Skin epidermis (tissue), 12 donors: ENCODE measurements around the gene USF2.

Experiments used
- H3K27ac ChIP-seq, 21 experiments: fragments of 200-600 bp; sonication (generic) in 11 of 21; one replicate each; pipeline ENCODE4 v1.5.0; 2020; ENCODE audit warnings: mild to moderate bottlenecking in 3 of 21, inconsistent platforms in 2 of 21, moderate library complexity in 2 of 21
- H3K4me3 ChIP-seq, 7 experiments: fragments of 200-600 bp; sonication (generic) in 2 of 7; one replicate each; pipeline ENCODE4 v1.5.0; 2020; ENCODE audit warnings: inconsistent platforms in 2 of 7, mild to moderate bottlenecking in 2 of 7, moderate library complexity in 1 of 7

The USF2 gene

DNA sequence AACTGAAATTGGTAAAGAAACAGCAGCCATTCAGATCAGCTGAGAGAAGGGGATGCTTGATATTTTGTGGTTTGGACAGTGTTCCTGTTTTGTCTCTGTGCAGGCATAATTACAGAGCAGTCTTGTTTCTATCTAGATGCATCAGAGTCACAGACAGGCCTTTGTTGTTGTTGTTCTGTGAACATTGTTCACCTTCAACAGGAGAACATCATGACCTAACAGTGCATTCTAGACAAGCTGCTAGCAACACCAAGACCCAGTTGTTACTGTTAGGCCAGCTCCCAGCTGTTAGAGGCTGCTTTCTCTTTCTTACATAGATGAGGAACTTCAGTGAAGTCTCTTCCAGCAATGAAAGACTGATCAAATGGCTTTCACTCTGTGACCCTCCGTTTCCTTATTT, 28.4 kb upstream of the USF2 start:
- H3K4me3 ChIP-seq = no peak overlapping the region
- peak overlapping the region in 10 of 21 experiments; percentile 5 to 86 (median 55) for H3K27ac ChIP-seq

DNA sequence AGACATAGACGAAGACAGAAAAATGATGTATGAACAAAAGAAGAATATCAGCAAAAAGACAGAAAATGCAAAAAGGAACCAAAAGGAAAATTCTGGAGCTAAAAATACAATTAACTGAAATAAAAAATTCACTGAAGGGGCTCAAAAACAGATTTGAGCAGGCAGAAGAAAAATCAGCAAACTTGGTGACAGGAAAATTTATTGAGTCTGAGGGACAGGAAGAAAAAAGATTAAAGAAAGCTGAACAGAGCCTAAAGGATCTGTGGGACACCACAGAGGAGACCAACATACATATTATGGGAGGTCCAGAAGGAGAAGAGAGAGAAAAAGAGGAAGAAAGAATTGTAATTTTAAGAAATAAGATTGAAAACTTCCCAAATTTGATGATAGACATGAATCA, 27.3 kb upstream of the USF2 start:
- H3K4me3 ChIP-seq = no peak overlapping the region
- peak overlapping the region in 3 of 21 experiments; percentile 65 to 84 (median 79) for H3K27ac ChIP-seq

GRCh38 chr19:35246466-35247092, 22.2 kb upstream of the USF2 start:
- H3K4me3 ChIP-seq = no peak overlapping the region
- no peak overlapping the region for H3K27ac ChIP-seq

- Histone ChIP-seq H3K4me3 (peak overlapping the region; percentile 43 to 87 (median 71)), H3K27ac (peak overlapping the region; percentile 77 to 97 (median 90))
Observed at GRCh38 chr19:35247526-35248309, 21.0 kb upstream of the USF2 start.

DNA sequence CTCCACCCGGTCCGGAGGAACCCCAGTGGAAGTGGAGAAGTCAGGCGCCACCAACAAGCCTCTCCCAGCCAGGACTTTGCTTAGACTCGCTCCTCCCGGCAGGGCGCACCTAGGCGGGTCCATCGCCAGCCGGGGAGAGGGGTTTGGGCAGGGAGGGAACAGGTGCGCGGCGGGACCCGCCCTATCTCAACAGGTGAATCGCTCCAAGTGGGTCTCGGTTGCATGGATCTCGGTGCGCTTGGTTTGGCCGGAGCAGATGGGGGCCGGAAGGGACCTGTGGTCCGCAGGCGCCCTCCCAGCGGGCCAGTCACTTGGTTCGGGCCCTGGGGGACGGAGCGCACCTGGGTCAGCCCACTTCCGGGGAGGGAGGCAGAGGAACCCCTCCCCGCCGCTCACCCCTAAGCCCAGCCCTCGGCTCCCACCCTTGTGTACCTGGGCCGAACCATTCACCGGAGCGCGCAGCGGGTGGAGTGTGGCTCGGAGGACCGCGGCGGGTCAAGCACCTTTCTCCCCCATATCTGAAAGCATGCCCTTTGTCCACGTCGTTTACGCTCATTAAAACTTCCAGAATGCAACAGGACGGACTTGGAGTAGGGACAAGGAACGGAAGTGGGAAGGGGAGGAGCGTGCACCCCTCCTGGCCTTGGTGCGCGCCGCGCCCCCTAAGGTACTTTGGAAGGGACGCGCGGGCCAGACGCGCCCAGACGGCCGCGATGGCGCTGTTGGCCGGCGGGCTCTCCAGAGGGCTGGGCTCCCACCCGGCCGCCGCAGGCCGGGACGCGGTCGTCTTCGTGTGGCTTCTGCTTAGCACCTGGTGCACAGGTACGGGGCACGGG, 20.2 kb upstream of the USF2 start, which contains the start of gene LSR:
LSR (plus strand) TSS at position 693 of the 836 bp plus-strand sequence; CDS start at position 714, 21 bp downstream.
- peak within 1 kb of the TSS; percentile 77 to 97 (median 90) for H3K27ac ChIP-seq
- H3K4me3 ChIP-seq = peak within 1 kb of the TSS; percentile 43 to 87 (median 71)

- peak overlapping the region; percentile 43 to 87 (median 71) for H3K4me3 ChIP-seq
- peak overlapping the region in 20 of 21 experiments; percentile 80 to 97 (median 90) for H3K27ac ChIP-seq
Observed at GRCh38 chr19:35249146-35249847, 19.5 kb upstream of the USF2 start.

- peak overlapping the region; percentile 43 to 87 (median 71) for H3K4me3 ChIP-seq
- H3K27ac ChIP-seq = peak overlapping the region in 10 of 21 experiments; percentile 88 to 97 (median 92)
Observed at GRCh38 chr19:35249848-35250711, 18.7 kb upstream of the USF2 start.

DNA sequence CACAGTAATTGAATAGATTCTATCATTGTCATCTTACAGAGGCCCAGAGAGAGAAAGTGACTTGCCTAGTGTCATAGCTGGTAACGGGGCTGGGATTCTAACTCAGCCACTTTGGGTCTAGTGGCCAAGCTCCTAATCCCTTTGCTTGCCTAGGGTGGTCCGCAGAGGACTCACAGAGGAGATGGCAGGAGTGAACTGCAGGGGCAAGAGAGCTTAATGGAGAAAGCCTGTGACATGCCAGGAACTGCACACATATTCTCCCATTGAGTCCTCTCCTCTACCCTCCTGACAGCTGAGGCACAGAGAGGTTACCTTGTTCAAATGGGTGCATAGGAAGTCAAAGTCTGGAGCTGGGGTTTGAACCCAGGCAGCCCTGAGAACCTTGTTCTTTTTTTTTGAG, 17.3 kb upstream of the USF2 start:
- Histone ChIP-seq H3K4me3 (no peak overlapping the region), H3K27ac (no peak overlapping the region)

GRCh38 chr19:35253316-35254286, 15.2 kb upstream of the USF2 start:
- Histone ChIP-seq H3K4me3 (no peak overlapping the region), H3K27ac (peak overlapping the region in 5 of 21 experiments; percentile 6 to 81 (median 7))

- H3K4me3 ChIP-seq = no peak overlapping the region
- H3K27ac ChIP-seq = peak overlapping the region in 4 of 21 experiments; percentile 7 to 81 (median 26)
Observed at GRCh38 chr19:35254341-35255297, 14.1 kb upstream of the USF2 start.

DNA sequence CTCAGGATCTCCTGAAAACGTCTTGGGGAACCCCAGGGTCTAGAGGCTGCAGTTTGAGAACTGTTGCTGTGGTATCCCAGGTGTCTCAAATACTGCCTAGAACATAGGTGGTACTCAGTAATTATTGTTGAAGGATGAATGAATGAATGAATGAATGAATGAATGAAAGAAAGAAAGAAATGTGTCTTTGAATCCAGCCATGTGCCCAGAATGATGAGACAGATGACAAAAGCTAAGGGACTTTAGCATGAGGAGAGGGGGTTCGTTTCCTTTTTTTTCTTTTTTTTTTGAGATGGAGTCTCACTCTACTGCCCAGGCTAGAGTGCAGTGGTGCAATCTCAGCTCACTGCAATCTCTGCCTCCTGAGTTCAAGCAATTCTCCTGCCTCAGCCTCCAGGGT, 12.2 kb upstream of the USF2 start:
- Histone ChIP-seq H3K4me3 (no peak overlapping the region), H3K27ac (no peak overlapping the region)

GRCh38 chr19:35257113-35257461, 11.7 kb upstream of the USF2 start:
- Histone ChIP-seq H3K4me3 (no peak overlapping the region), H3K27ac (peak overlapping the region in 1 of 21 experiments; percentile 47)

GRCh38 chr19:35260694-35261304, 8.0 kb upstream of the USF2 start:
- H3K27ac ChIP-seq = no peak overlapping the region
- no peak overlapping the region for H3K4me3 ChIP-seq

DNA sequence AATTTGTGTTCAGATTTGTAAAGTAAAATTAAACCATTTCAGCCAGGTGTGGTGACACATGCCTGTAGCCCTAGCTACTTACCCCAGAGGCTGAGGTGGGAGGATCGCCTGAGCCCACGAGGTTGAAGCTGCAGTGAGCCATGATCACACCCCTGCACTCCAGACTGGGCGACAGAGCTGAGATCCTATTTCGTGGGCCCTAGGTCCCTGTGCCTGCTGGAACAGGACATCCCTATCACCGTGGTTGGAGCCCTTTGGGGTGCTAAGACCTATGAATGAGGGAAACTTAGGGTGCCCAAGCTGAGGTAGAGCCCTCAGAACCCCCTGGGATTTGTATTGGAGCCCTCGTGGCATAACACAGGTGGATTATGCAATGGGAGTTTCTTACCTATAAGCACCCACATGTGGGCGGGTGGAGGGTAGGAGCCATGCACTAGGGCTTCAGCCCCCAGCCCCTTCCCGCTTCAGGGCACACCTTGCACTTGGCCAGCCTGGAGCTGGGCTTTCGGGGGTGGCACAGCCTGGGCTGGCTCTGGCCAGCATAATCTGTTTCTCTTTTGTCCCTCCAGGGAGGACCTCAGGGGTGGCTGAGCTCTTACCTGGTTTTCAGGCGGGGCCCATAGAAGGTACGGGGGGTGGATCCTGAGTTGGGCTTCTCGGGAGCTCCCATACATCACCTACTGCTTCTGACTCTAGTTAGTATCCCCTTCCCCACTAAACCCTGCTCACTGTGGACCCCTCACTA, 7.2 kb upstream of the USF2 start:
- Histone ChIP-seq H3K27ac (peak overlapping the region in 1 of 21 experiments; percentile 36), H3K4me3 (no peak overlapping the region)

GRCh38 chr19:35262101-35262761, 6.5 kb upstream of the USF2 start:
- no peak overlapping the region for H3K4me3 ChIP-seq
- H3K27ac ChIP-seq = peak overlapping the region in 1 of 21 experiments; percentile 50
